DMS79 treated with DMSO at 0.1 percent for 48 hours (cell line): Measurements from ENCODE around the gene VGF.

Experiments used
- DNase-seq: peaks from one replicate; lab custom pipeline; 2025; lab: John Stamatoyannopoulos, UW

VGF gene

DNA sequence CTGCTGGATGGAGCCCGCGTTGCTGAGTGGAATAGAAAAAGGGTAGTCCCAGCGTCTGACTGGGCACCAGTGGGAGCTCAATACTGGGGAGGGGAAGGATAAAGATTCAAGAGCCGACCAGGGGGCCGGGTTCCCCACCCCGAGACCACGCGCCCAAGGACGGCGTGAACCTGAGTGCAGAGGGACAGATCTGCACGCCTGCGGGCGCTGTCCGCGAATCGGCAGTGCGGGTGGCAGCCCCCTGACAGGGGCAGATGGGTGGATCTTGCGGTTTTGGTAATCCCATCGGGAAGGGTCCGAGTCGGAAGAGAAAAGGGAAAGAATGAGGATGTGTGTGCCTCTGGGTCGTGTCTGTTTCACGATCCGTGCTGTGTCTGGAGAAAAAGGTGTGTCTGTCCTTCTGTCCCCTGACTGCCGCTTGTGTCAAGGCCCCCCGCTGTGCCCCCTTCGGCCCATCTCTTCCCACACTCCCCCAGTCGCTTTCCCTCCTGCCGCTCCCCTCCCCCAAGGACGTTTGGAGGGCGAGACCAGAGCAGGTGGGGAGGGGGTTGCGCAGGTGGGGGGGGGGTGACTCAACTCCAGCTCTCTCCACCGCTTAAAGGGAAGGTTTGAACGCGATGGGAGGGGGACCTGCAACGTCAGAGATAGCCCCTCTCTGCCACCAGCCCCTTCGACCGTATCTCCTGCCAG lies 734 bp upstream of the VGF start:
- no peak for DNase-seq

DNA sequence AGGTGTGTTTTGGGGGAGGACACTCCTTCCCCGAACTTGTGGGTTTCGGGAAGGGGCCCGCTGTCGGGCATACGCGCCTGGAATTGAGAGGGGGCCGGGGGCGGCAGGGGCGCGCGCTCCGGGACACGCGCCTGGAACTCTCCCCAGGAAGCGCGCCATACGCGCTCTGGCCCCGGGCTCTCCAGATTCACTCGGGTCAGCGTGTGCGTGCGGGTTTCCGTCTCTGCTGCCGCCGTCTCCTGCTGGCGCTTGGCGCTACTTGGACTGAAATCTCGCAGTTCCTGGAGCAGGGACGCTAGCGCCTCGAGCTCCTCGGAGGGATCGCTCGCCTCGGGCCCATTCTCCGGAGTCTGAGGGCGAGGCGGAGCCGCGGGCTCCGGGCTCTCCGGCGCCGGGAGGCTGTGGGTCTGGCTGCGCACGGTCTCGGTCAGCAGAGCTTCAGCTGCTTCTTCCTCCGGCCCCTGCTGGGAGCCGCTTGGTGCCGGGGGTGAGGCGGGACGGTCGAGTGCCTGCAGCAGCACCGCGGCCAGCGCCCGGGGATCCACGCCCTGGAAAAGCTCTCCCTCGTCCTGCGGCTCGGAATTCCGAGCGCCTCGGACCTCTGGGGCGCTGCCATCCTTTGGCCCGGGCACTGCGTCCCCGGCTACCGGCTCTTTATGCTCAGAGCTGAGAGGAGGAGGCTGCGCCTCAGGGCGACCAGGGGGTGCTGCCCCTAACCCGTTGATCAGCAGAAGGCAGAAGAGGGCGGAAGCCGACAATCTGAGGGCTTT lies 1.1 kb downstream of the VGF start:
- peak; percentile 20 for DNase-seq

- peak; percentile 65 for DNase-seq
These were observed 1.9 kb downstream of the VGF start for GRCh38 chr7:101163279-101164070.

GRCh38 chr7:101162551-101163278 lies 2.7 kb downstream of the VGF start:
- peak; percentile 45 for DNase-seq

GRCh38 chr7:101161692-101162471 lies 3.5 kb downstream of the VGF start:
- DNase-seq = no peak

GRCh38 chr7:101160910-101161309 lies 4.5 kb downstream of the VGF start:
- DNase-seq = no peak

- DNase-seq = no peak
These were observed 5.4 kb downstream of the VGF start for GRCh38 chr7:101159696-101160674.

- DNase-seq = no peak
These were observed 8.3 kb downstream of the VGF start for GRCh38 chr7:101156866-101157589.

DNA sequence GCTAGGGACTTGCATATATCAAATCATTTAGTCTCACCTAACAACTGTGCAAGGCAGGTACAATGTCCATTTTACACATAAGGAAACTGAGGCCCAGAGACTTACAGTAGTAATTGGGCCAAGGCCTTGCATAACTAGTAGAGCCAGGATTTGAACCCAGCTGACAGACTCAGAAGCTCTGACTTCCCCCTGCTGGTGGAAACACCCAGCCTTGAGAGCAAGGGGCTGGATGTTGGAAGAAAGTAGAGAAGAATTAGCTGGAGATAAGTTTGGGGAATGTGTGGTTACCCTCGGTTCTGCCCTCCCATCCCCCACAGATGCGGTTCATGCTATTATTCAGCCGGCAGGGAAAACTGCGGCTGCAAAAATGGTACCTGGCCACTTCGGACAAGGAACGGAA lies 9.1 kb downstream of the VGF start:
- DNase-seq = no peak

- DNase-seq = no peak
These were observed 10.1 kb downstream of the VGF start for GRCh38 chr7:101155303-101155702.

- DNase-seq = no peak
These were observed 10.7 kb downstream of the VGF start for GRCh38 chr7:101154693-101155102.

- peak; percentile 95 for DNase-seq
These were observed 11.2 kb downstream of the VGF start, which contains the start of gene AP1S1 for GRCh38 chr7:101153969-101154692. TSS of gene AP1S1 (plus strand) at chr7:101154476. CDS start at chr7:101154515, 39 bp downstream.

DNA sequence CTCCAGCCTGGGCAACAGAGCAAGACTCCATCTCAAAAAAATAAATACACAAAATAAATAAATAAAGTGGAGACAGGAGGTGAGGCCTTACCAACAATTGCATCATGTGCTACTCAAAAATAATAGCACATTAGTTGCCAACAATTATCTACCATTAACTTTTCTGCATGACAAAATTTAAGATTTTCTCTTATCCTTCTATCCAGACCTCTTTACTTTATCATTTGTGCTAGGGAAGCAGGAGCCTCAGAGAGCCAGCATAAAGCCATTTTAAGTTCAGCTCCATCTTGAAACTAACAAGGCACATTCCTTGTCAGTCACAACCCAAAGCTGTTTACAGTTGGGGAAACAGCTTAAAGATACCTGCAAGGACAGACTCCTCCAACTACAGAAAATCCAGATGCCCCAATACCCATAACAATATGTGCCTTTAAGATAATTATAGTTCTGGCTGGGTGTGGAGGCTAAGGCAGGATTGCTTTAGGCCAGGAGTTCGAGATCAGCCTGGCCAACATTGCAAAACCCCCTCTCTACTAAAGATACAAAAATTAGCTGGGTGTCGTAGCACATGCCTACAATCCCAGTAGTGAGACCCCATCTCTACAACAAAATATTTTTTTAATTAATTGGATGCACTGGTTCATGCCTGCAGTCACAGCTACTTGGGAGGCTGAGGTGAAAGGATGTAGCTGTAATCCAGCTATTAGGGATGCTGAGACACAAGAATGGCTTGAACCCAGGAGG lies 13.3 kb downstream of the VGF start:
- DNase-seq = no peak

DNA sequence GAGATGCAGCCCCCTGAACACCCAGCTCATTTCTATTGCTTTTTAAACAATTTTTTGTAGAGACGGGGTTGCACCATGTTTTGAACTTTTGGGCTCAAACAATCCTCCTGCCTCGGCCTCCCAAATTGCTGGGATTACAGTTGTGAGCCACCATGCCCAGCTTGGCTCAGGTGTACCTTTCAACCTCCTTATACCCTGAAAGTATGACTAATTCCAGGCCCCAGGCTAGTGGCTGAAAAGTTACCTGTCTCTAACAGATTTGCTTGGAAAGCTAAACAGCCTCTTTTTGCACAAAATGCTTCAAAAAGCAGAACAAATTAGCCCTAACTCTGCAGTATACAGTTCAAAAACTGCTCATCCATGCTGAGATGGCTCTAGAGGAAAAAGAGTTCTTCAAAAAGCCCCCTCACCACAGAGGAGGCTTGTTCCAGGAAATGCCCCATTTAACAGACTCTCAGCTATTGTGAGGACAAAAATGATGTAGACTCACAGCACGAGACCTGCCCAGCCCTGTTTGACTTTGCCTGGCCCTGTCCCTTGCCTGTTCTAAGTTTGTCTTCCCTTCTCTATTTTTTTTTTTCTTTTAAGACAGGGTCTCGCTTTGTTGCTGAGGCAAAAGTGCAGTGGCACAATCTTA lies 24.5 kb downstream of the VGF start:
- no peak for DNase-seq

GRCh38 chr7:101140339-101140699 lies 25.1 kb downstream of the VGF start:
- no peak for DNase-seq

GRCh38 chr7:101138213-101138870 lies 27.0 kb downstream of the VGF start:
- peak; percentile 41 for DNase-seq

GRCh38 chr7:101137651-101138212 lies 27.6 kb downstream of the VGF start:
- DNase-seq = no peak
